HepG2 (cell line): ENCODE results near the gene UGT1A4. TPM values are rescaled to one million over a fixed set of nuclear protein-coding genes. Genes with fewer than 3 reads are reported as not detected.

Source experiments
- ARNTL ChIP-seq: sonication (generic); formaldehyde crosslinking; IDR thresholded peaks from 2 replicates; pipeline ENCODE4 v1.4.0; 2020; ENCODE audit warnings: mild to moderate bottlenecking, missing genetic modification reagents
- BCL6 ChIP-seq: IDR thresholded peaks from 2 replicates; pipeline ENCODE4 v1.6.1; 2016; ENCODE audit warnings: missing genetic modification reagents, missing compliant biosample characterization
- CAMTA2 ChIP-seq: sonication (generic); formaldehyde crosslinking; IDR thresholded peaks from 2 replicates; pipeline ENCODE4 v1.4.0; 2020; ENCODE audit warnings: mild to moderate bottlenecking, missing genetic modification reagents, borderline replicate concordance
- HMG20B ChIP-seq: conservative IDR thresholded peaks from 2 replicates; pipeline ENCODE4 v1.6.1; 2016; ENCODE audit warnings: missing genetic modification reagents, missing compliant biosample characterization
- KAT7 ChIP-seq: IDR thresholded peaks from 2 replicates; pipeline ENCODE4 v1.6.1; 2018; ENCODE audit warnings: borderline replicate concordance, missing compliant biosample characterization
- MED8 ChIP-seq: sonication (generic); formaldehyde crosslinking; IDR thresholded peaks from 2 replicates; pipeline ENCODE4 v1.8.1; 2023; ENCODE audit warnings: mild to moderate bottlenecking, missing genetic modification reagents; ENCODE audit not compliant: insufficient replicate concordance
- NONO ChIP-seq, 2 experiments: fragments of 450-650 bp in 1 of 2; sonication (generic) in 1 of 2; formaldehyde crosslinking in 1 of 2; IDR thresholded peaks in 1 of 2; conservative IDR thresholded peaks in 1 of 2; 2 replicates each; pipeline versions ENCODE4 v1.6.1 to v1.8.0; 2017 to 2022; ENCODE audit warnings: mild to moderate bottlenecking in 1 of 2, missing genetic modification reagents in 1 of 2, moderate library complexity in 1 of 2
- NR2C2 ChIP-seq: sonication (generic); formaldehyde crosslinking; IDR thresholded peaks from 2 replicates; pipeline ENCODE4 v1.4.0; 2020; ENCODE audit warnings: missing genetic modification reagents, mild to moderate bottlenecking, moderate library complexity, borderline replicate concordance
- RFX3 ChIP-seq: IDR thresholded peaks from 2 replicates; pipeline ENCODE4 v1.6.1; 2016; ENCODE audit warnings: missing biosample characterization, missing genetic modification reagents
- RFXANK ChIP-seq: IDR thresholded peaks from 2 replicates; pipeline ENCODE4 v1.6.1; 2016
- SRSF4 ChIP-seq: fragments of 200-400 bp; formaldehyde crosslinking; IDR thresholded peaks from one replicate; pipeline ENCODE4 v1.6.1; 2018; ENCODE audit warnings: mild to moderate bottlenecking, low read depth, low read length, moderate library complexity; ENCODE audit not compliant: poor library complexity, severe bottlenecking
- ZKSCAN8 ChIP-seq: IDR thresholded peaks from 2 replicates; pipeline ENCODE4 v1.6.1; 2016; ENCODE audit warnings: borderline replicate concordance, missing genetic modification reagents, missing compliant biosample characterization
- ZNF10 ChIP-seq: sonication (generic); formaldehyde crosslinking; IDR thresholded peaks from 2 replicates; pipeline ENCODE4 v1.4.0; 2020; ENCODE audit warnings: mild to moderate bottlenecking, low read depth, missing genetic modification reagents, borderline replicate concordance
- ZNF17 ChIP-seq: sonication (generic); formaldehyde crosslinking; IDR thresholded peaks from 2 replicates; pipeline ENCODE4 v1.5.0; 2020; ENCODE audit warnings: mild to moderate bottlenecking, missing genetic modification reagents
- ZNF337 ChIP-seq: sonication (generic); formaldehyde crosslinking; IDR thresholded peaks from 2 replicates; pipeline ENCODE4 v1.5.1; 2020; ENCODE audit warnings: missing genetic modification reagents, low read depth, mild to moderate bottlenecking, borderline replicate concordance
- ZNF550 ChIP-seq: sonication (generic); formaldehyde crosslinking; IDR thresholded peaks from 2 replicates; pipeline ENCODE4 v1.4.0; 2020; ENCODE audit warnings: mild to moderate bottlenecking, missing genetic modification reagents, borderline replicate concordance
- ZNF569 ChIP-seq: sonication (generic); formaldehyde crosslinking; IDR thresholded peaks from 2 replicates; pipeline ENCODE4 v1.5.0; 2020; ENCODE audit warnings: mild to moderate bottlenecking, missing genetic modification reagents, moderate library complexity, borderline replicate concordance
- ZSCAN9 ChIP-seq: IDR thresholded peaks from 2 replicates; pipeline ENCODE4 v1.6.1; 2016; ENCODE audit warnings: borderline replicate concordance
- polyA plus RNA-seq, 8 experiments: library from polyadenylated mRNA; depleted of rRNA in 3 of 8; stranded (reverse) in 7 of 8; unstranded in 1 of 8; fragments of >200 nt; fragmentation: Illumina TruSeq in 4 of 8; extraction: Trizol in 4 of 8; gene quantifications; 2 replicates each; pipeline versions ENCODE4 v1.2.1 to v1.2.3, GENCODE V29; 2011 to 2016; ENCODE audit warnings: low read depth in 4 of 8, missing spikeins in 1 of 8, mixed read lengths in 1 of 8; ENCODE audit not compliant: insufficient read depth in 1 of 8
- total RNA-seq, 5 experiments: library from RNA; depleted of rRNA; stranded (reverse); fragments of >200 nt; fragmentation: Illumina TruSeq; extraction: Trizol; gene quantifications; 2 replicates each; pipeline ENCODE4 v1.2.3, GENCODE V29; 2016; ENCODE audit warnings: low read depth in 1 of 5
- TF ChIP-seq, protein P1 (sequence below): IDR thresholded peaks from 2 replicates; pipeline ENCODE4 v1.6.1; 2018; ENCODE audit warnings: missing genetic modification reagents
- TF ChIP-seq, protein P2 (sequence below): sonication (generic); formaldehyde crosslinking; IDR thresholded peaks from 2 replicates; pipeline ENCODE4 v1.8.1; 2023; ENCODE audit warnings: missing genetic modification reagents, mild to moderate bottlenecking, borderline replicate concordance
- TF ChIP-seq, protein P3 (sequence below): sonication (generic); formaldehyde crosslinking; conservative IDR thresholded peaks from 2 replicates; pipeline ENCODE4 v1.4.0; 2020; ENCODE audit warnings: missing genetic modification reagents

Gene UGT1A4
- total and polyA plus RNA-seq, 2 of the 13 experiments (the other 11 are each of a cell fraction or from before 2014, with no cell fraction given), result not detected

DNA sequence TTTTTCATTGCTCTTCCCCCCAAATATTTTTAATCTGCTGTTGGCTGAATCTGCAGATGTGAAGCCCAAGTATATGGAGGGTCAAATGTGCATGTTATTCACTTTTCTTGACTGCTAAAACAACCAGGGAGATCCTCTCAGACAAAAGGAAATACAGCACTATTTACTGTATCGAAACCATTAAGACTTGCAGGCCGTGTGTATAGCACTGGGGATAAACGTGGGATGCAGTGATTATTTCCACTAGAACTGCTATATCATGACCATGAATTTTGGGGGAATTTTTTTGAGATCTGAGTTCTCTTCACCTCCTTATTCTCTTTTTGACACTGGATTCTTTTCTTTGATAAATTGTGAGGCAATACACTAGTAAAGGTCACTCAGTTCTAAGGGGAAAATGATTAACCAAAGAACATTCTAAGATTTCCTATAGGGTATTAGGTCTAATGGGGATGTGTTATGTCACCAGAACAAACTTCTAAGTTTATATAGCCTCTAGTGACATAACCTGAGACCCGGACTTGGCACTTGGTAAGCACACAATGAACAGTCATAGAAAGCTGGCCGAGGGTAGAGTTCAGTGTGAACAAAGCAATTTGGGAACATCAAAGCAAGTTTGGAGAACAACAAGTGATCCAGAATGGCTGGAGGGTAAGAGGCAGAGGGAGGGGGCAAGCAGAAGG lies 26.7 kb downstream of the UGT1A4 start (continued):
- TF ChIP-seq, protein P1, sequence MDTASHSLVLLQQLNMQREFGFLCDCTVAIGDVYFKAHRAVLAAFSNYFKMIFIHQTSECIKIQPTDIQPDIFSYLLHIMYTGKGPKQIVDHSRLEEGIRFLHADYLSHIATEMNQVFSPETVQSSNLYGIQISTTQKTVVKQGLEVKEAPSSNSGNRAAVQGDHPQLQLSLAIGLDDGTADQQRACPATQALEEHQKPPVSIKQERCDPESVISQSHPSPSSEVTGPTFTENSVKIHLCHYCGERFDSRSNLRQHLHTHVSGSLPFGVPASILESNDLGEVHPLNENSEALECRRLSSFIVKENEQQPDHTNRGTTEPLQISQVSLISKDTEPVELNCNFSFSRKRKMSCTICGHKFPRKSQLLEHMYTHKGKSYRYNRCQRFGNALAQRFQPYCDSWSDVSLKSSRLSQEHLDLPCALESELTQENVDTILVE (CRISPR knock-in tag), result peak; percentile 82
- TF ChIP-seq ZNF17 (CRISPR knock-in tag) (no peak), SRSF4 (no peak), MED8 (CRISPR knock-in tag) (no peak), HMG20B (CRISPR knock-in tag) (peak; percentile 98), ZNF337 (no peak), RFX3 (CRISPR knock-in tag) (no peak), NR2C2 (CRISPR knock-in tag) (peak; percentile 82), ZNF10 (no peak), KAT7 (CRISPR knock-in tag) (peak; percentile 41; the same call in 1 of the 2 replicates), CAMTA2 (CRISPR knock-in tag) (no peak), NONO (IDR thresholded peaks at IDR 0.05) (no peak), NONO (CRISPR knock-in tag; conservative IDR thresholded peaks at IDR 0.05) (peak; percentile 91), RFXANK (CRISPR knock-in tag) (0 out of 2 replicates have a peak, but pooled peaks have one; percentile 53), ZSCAN9 (CRISPR knock-in tag) (peak; percentile 85), ZKSCAN8 (peak; percentile 85), ARNTL (CRISPR knock-in tag) (peak; percentile 95), BCL6 (CRISPR knock-in tag) (peak; percentile 99), ZNF550 (CRISPR knock-in tag) (no peak), ZNF569 (CRISPR knock-in tag) (no peak)
- TF ChIP-seq, protein P2, sequence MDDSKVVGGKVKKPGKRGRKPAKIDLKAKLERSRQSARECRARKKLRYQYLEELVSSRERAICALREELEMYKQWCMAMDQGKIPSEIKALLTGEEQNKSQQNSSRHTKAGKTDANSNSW, result no peak
- TF ChIP-seq, protein P3, sequence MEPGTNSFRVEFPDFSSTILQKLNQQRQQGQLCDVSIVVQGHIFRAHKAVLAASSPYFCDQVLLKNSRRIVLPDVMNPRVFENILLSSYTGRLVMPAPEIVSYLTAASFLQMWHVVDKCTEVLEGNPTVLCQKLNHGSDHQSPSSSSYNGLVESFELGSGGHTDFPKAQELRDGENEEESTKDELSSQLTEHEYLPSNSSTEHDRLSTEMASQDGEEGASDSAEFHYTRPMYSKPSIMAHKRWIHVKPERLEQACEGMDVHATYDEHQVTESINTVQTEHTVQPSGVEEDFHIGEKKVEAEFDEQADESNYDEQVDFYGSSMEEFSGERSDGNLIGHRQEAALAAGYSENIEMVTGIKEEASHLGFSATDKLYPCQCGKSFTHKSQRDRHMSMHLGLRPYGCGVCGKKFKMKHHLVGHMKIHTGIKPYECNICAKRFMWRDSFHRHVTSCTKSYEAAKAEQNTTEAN (CRISPR knock-in tag), result peak; percentile 83
- TF ChIP-seq, all 625 proteins: peak for 289
